ENCODE data around the gene SUGCT.

The SUGCT gene

DNA sequence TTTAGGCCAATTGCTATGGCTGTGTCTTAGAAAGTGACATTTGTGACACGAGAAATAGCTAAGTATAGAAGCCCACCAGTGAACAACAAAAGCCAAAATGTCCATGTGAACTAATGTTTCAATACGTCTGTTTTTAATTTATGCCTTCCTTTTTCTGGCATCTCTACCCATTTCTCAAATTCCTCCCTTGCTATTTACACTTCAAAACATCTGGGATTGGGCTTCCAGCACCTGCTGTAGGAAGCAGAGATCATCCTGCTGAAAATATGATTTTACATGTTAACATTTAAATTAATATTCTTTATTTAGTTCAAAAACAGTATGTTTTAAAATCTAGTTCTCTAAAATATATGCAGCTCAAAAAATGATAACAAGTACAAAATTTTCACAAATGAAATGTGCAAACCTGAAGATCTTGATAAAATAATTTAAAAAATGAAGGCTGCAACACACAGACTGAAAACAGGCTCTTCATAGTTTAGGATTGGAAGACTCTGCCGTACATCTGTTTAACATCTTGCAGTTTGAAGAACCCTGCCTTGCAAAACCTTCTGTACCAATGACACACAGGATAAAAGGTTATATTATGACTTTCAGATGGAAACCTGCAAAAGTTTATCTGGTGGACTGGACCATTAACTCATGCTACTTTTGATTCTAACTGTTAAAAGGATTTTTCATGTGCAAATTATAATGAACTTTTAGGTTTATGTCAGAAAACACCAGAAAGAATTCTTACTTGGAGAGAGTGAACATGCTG, 408.4 kb downstream of the SUGCT start:
- DNase-seq, result no peak

DNA sequence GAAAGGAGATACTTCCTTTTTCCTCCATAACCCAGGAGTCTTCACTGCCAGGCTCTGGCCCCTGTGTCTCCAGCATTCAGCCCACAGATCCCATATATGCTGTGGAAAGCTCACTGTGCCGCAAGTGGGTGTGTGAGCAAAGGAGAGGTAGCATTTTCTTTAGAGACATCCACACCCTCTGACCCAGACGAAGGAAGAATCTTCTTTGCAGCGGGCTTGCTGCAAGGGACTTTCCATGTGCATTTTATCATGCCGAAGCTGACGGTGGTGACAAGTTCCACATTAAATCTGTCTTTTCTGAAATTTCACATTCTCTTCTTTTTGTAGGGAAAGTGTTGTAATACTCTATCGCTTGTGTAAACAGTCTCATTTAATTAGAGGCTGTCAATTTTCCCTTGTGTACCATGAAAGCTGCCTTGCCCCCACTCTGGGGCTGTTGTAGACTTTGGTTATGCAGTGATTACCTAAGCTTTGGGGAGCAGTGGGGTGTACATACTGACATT, 409.5 kb downstream of the SUGCT start:
- no peak for DNase-seq

DNA sequence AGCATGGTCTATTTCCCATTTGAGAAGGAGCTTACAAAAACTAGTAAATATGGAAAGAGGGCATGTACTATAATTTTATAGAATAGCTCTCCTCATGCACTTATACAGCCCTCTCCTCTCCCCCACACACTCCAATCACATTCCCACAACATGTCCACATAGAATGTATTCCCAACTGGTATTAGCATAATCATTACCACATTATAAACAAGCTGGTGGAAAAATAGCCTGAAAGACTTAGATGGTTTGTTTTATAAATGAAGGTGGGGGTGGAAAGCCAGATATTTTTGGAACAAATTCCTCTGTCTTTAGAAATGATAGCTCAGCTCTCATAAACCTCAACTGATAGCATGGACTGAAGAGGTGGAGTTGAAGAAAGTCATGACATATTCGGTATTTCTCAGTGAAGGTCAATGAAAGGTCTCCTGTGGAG, 410.1 kb downstream of the SUGCT start:
- DNase-seq, result no peak

DNA sequence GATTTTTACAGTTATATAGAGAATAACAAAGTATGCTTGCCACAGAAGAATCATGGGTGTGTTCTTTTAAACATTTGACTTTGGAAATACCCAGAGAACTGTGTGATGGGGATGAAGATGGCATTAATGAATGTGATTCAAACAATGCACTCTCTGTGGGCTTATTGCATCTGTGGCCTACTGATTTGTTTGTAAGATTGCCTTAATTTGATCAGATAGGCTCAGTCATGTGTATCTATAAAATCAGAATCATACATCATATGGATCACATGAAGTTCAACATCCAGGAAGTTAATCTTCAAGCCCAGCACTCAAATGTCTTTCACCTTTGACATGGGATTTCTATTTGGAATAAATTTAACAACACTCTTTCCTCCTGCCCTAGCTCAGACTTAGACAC, 410.9 kb downstream of the SUGCT start:
- DNase-seq, result no peak

DNA sequence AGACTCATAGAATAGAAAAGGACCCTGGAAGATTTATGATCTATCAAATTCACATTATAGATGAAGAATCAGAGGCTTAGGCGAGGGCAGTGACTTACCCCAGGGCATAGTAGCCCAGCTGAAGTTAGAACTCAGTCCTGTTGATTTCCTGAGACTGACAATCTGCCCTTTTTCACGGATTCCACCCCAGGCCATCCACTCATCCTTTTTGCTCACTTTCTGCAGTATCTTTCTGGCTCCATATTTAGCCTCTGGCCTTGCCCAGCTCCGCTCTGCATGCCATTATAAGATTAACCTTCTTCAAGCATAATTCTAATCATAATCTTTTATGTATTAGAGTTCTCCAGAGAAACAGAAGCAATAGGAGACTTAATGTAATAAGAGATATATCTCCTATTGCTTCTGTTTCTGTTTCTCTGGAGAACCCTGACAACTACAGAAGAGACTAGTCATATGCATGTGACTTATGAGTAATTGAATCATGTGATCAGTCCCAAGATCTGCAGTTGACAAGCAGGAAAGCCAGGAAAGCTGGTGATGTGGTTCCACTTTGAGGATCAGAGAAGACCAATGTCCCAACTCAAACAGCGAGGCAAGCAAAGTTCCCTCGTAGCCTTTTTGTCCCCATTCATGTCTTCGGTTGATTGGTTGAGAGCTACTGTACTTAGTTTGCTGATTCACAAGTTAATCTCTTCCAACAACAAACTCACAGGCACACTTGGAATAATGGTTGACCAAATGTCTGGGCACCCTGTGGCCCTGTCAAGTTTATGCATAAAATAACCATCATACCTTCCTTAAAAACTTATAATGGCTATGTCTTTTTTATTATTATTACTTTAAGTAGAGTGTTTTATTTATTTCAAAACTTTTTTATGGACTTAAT, 412.1 kb downstream of the SUGCT start:
- no peak for DNase-seq

DNA sequence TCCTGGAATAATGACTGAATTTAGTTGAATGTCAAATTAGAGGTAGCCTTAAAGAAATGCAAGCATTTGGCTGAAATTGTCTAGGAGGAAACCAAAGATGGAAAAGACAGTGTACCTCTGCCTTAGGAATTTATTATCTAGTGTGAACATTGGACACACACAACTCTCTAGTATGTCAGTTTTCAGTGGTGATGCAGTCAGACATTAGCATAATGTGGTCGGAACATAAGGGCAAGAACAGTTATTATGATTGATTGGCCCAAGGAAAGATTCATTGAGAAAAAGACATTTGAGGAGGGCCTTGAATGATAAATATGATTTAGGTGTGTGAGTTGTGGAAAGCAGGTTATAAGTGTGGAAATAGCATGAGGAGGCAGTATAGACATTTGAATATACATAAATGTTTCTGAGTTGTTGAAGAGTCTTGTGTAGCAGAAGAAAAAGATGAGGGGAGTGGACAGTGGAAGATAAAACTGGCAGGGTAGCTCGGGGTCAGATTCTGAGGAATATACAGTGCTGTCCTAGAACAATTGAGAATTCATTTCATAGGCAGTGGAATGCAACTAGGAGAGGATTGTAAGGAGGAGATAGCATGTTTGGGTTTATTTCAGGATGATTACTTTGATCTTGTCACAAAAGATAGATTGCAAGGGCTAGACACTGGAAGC, 414.7 kb downstream of the SUGCT start:
- DNase-seq, result no peak

DNA sequence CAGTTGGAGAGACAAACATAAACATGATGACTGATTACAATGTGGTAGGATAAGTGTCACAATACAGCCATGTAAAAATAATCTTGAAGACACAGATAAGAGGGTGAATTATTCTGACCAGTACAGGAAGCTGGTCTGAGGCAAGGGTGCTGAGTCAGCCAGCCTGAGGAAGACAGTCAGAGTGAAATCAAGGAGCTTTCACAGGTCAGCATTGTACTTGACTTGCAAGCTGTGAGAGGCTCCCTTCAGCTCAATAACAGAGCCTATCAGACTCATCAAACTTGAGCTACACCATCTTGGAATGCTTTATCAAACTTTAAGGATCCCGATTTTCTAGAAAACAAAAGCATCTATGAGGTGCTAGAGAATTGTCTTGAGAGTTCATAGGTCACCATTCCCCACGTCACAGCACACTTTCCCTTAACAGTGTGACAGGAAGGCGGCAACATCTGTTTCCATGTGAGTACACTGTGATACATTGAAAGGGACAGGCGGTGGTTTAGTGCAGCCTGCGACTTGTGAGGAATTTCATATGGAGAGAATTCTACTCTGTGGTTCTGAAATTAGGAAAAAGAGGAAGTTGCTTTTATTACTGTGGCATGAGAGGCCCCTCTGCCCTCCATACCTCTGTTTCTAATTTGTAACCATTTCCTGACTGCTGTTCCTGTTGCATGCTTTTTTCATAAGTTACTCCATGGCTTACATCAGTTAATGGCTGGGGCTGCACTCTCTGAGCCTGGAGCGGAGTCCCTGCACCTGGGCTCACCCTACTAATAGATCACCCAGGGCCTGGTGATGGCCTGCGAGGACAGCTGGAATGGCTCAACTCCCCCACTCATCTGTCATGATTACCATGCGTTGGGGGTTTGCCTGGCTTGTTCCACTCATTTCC, 417.1 kb downstream of the SUGCT start:
- no peak for DNase-seq

DNA sequence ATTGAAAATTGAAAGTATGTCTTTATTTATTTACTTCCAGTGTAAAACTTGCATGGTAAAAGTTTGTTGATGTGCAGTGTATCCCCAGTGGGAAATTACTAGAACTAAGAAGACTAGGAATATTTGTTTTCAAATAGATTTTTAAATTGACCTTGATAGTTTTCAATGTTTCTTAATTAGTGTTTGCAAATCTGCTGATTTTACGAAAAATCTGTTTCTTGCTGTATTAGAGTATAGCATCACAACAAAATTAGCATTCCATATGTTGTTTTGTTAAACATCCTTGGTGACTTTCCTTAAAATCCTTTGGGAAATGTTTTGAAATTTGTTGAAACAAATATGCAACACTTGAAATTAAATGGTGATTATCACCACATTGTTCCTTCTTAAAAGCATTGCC, 425.9 kb downstream of the SUGCT start:
- no peak for DNase-seq

DNA sequence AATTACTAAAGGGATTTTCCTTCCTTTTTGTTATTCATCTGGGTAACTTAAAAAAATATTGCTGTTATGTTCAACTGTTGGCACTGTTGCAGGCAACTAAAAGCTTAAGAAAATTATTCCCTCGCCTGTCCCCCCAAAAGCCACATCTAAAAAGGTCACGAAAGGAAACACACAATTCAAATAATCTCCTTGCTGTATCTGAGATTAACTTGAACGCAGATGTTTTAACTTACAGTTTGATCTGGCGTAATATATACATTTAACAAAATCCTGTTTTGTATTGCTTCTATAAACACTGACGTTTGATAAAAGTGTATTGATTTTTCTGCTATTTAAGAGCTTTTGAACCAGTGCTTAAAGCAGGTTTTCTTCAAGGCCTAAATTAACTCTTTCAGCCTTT, 432.1 kb downstream of the SUGCT start:
- no peak for DNase-seq

DNA sequence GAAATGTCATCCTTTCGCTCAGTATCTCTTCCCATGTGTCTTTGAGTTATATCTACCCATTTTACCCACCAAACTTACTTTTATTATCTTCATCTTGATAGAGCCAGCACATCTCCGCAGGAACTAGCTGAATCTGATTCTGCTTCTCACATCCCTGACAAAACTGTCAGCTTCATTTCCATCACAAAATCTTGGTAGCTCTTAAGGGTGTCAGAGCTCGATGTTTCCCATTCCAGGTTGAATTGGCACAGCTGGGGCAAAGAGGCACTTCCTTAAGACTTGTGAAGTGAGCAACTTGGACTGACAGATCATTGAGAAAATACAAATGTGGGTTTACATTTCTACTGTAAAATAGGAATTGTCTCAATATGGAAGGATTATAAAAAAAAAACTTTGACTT, 434.5 kb downstream of the SUGCT start:
- no peak for DNase-seq

DNA sequence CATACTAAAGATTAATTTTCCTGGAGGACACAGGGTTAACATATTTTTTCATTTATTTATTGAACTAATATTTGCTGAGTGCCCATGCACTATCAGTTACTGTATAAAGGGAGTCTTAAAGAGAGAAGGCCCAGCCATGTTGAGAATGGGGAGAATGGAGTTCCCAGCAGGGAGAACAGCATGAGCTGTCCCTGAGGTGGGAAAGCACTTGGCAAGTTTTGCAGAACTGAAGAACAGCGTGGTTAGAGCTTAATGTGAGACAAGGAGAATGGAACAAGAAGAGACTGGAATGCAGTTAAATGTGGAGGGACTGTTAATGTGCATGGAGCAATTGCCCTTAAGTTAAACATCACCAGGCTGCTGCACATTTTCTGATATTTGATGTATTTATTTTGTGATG, 435.4 kb downstream of the SUGCT start:
- DNase-seq, result no peak

DNA sequence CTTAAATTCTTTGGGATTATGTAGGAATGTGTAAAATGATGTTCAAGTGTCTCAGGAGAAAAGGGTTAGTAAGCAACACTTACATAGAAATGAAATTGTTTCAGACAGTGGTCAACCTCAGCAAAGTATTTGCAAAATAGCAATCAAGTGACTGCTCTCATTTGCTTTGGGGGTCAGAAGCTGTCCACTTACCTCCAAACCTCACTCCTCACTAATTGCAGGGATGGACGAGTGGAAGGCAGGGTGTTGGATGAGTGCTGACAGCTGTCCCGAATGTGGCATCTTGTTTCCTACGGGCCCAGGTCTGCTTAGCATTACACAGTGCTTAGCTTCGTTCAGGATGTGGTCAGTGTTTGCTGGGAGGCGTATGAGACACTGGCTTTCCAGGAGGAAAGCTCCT, 437.0 kb downstream of the SUGCT start:
- DNase-seq, result no peak

DNA sequence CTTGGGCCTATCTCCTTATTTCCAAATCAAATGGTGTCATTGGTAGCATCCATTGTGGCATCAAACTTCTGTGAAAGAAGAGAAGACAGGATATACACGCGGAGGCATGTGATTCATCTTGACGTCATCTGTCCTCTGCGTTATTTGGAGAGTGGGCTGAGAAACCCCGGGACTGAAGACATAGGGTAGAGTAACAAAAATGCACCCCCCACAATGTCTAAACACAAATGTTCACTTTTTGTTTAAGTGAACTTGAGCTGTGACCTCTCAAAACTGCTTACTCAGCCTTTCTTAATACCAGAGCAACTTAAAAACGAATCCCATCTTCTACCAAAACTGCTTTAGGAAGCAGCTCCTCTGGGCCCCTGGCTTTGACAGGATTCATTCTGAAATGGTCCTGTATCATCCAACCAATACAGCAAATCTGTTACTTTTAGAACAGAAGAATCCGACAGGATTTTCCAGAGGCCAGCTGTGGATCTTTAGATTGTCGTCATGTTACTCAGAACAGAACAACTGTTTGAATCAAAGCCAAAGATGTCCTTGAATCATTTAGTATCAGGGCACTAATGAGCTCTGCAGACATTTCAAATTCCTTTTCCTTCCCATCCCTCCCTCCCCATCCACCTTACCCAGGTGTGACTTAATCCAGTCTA, 438.1 kb downstream of the SUGCT start:
- DNase-seq, result no peak

DNA sequence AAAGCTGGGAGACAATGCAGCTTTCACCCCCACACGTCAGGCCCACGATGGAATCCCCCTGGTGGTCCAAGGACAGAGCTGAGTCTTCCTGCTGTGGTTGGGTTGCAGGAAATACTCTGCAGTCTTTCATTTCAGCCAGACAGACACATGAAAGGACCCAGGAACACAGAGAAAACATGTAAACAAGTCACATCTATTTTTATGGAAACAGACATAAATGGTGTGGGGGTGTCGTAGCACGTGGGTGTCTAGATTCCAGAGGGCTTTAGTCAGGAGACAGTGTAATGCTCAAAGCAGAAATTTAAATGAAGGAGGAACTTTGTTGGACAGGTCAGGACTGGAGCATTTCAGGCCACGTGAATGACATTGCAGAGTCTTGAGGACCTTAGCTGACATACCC, 444.6 kb downstream of the SUGCT start:
- DNase-seq, result no peak

DNA sequence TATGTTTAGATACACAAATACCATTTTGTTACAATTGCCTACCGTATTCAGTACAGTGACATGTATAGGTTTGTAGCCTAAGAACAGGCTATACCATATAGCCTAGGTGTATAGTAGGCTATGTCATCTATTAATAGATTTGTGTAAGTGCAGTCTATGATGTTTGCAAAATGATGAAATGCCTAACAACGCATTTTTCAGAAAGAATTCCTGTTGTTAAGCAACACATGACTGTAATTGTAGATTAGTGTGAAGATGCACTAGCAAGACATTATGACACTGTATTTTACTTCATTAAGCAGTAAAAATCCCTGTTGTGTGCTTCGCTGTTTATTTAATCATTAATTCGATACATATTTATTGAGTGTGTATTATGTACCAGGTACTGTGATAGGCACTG, 446.0 kb downstream of the SUGCT start:
- no peak for DNase-seq

DNA sequence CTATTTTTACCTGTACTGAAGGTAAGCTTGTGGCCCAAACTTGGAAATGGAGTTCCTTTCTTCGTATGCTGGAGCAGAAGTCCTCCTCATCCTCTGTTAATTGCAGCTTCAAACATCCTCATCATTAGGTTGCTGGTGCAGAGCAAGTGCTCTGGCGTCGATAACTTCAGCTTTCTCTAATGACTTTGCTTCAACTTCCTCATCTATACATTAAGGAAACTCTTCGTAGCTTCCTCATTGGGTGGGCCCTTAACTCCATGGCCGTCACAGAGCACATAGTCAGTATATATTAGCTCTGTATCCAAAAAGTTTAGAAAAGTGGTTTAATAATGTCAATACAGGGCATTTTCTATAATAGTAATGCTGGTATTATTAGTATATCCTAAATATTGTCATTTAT, 447.7 kb downstream of the SUGCT start:
- DNase-seq, result no peak

DNA sequence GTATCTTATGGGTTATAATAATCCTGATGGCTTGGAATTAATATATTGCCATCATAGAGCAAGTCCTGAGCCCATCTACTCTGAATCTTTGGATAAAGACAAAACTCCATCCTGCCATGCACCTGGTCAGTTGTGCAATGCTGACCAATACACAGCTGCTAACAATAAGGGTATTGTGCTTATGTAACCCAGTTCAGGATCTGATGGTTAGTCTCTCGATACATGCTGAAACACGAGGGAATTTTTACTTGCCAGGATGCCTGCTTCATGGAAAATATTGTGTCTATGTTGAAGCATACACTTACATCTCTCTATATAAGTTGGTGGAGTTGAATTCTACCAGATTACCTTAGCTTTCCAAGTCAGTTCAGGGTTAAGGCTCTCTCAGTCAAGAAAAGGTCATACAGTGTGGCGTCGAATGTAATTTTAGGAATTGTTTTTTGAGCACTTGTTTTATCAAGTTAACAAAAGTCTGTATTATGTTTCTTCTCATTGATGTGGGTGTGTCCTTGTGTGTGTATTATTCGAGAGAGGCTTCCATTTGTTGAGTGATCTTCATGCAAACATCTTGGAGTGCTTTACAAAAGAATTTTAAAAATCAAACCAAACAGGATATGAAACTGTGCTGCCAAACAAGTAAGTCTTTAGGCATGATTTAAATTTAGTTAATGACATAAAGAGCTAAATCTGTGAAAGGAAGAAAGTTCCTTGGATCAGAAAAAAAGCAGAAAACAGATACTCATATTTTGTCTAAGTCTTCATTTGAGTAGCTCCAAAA, 449.1 kb downstream of the SUGCT start:
- DNase-seq, result no peak

DNA sequence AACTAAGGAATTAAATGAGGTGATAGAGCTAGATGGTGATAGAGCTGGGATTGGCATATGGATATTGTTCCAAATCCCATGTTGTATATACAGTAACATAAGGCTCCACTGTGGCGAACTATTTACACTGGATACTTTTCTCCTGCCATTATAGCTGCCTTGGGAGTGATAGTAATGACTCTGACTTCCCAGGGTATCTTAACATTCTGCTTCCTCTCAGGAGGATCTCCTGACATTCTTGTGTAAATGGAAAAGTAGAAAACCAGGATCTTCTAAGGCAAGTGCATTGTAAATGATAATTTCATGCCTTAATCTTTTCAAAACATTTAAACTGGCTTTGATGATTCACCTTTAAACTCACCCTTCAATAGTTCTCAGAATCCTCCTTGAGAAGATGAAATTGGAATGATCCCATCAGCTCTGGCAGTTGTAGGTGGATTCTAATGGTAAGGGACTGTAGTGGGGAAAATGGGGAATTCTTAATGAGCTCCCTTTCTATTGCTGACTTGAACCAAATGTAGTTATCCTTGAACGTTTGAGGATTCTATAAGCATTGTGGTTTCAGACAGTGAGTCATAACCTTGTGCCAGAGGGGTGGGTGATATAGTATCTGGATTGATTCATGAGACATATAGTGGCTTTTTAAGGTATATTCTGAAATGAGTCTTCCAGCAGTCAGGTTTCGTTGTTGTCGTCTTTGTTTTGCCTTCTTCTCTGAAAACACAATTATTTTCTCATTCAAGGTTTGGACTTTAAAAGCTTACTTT, 450.0 kb downstream of the SUGCT start:
- no peak for DNase-seq

DNA sequence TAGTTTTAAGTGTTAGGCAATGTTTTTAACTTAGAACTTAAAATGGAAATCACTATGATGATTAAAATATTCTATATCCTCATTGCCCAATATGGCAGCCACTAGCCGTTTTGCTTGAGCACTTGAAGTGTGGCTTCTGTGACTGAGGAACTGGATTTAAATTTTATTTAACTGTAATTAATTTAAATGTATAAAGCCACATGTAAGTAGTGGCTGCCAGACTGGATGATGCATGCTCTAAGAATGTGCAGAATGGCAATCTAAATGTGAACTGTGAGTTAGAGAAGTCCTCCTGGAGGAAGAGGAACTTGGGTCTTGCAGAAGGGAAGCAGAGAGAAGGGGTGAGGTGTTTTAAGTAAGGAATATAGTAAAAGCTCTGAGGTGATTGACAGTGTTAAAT, 451.4 kb downstream of the SUGCT start:
- DNase-seq, result no peak

DNA sequence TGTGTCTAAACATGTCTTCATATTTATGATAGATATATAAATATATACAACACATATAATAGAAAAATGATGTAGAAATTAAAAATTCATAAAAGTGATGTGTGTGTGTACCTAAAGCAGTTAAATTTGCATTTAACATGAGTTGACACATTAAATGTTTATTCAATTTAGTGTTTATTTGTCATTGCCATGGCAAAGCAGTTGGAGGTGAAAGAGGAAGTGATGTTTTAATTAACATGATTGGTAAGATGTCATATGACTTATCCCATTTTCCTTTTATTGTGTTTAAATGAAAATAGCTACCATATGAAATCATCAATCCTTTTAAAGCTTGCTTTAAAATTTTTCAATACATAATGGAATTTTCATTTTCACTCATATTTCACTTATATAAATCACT, 452.6 kb downstream of the SUGCT start:
- no peak for DNase-seq

Data from NCI-H2029 treated with DMSO at 0.1 percent for 48 hours (cell line).